ENCODE data around the gene WDFY3.
"Not testable (repeated sequence)": the region's sequence is repeated elsewhere in the genome, so short reads cannot be mapped to it uniquely, and the experiment has no call there.

The WDFY3 gene

GRCh38 chr4:84870398-84871163 is 95.9 kb downstream of the WDFY3 start:
- DNase-seq (ENCODE audit: extremely low read depth in 1 of 2, low read depth in 1 of 2) = no peak

GRCh38 chr4:84866295-84866694 is 100.2 kb downstream of the WDFY3 start:
- no peak for DNase-seq (ENCODE audit: extremely low read depth in 1 of 2, low read depth in 1 of 2)

GRCh38 chr4:84865600-84865999 is 100.9 kb downstream of the WDFY3 start:
- no peak for DNase-seq (ENCODE audit: extremely low read depth in 1 of 2, low read depth in 1 of 2)

GRCh38 chr4:84862064-84862463 is 104.4 kb downstream of the WDFY3 start:
- DNase-seq (ENCODE audit: extremely low read depth in 1 of 2, low read depth in 1 of 2) = no peak

- DNase-seq (ENCODE audit: extremely low read depth in 1 of 2, low read depth in 1 of 2) = no peak
These were observed 109.2 kb downstream of the WDFY3 start for GRCh38 chr4:84857296-84857695.

GRCh38 chr4:84856468-84857049 is 109.9 kb downstream of the WDFY3 start:
- DNase-seq (ENCODE audit: extremely low read depth in 1 of 2, low read depth in 1 of 2) = no peak

- no peak for DNase-seq (ENCODE audit: extremely low read depth in 1 of 2, low read depth in 1 of 2)
These were observed 110.7 kb downstream of the WDFY3 start for GRCh38 chr4:84855774-84856173.

- DNase-seq (ENCODE audit: extremely low read depth in 1 of 2, low read depth in 1 of 2) = no peak
These were observed 114.4 kb downstream of the WDFY3 start for GRCh38 chr4:84852081-84852480.

- no peak for DNase-seq (ENCODE audit: extremely low read depth in 1 of 2, low read depth in 1 of 2)
These were observed 117.3 kb downstream of the WDFY3 start for GRCh38 chr4:84849051-84849640.

- DNase-seq (ENCODE audit: extremely low read depth in 1 of 2, low read depth in 1 of 2) = no peak
These were observed 118.1 kb downstream of the WDFY3 start for GRCh38 chr4:84848432-84848831.

GRCh38 chr4:84847978-84848377 is 118.5 kb downstream of the WDFY3 start:
- DNase-seq (ENCODE audit: extremely low read depth in 1 of 2, low read depth in 1 of 2) = no peak

- DNase-seq (ENCODE audit: extremely low read depth in 1 of 2, low read depth in 1 of 2) = no peak
These were observed 119.5 kb downstream of the WDFY3 start for GRCh38 chr4:84846985-84847384.

- DNase-seq (ENCODE audit: extremely low read depth in 1 of 2, low read depth in 1 of 2) = no peak
These were observed 125.1 kb downstream of the WDFY3 start for GRCh38 chr4:84841435-84841834.

- DNase-seq (ENCODE audit: extremely low read depth in 1 of 2, low read depth in 1 of 2) = no peak
These were observed 128.7 kb downstream of the WDFY3 start for GRCh38 chr4:84837751-84838150.

GRCh38 chr4:84829633-84830032 is 136.9 kb downstream of the WDFY3 start:
- DNase-seq (ENCODE audit: extremely low read depth in 1 of 2, low read depth in 1 of 2) = not testable (repeated sequence)

GRCh38 chr4:84826681-84827080 is 139.8 kb downstream of the WDFY3 start:
- no peak for DNase-seq (ENCODE audit: extremely low read depth in 1 of 2, low read depth in 1 of 2)

GRCh38 chr4:84825701-84826341 is 140.7 kb downstream of the WDFY3 start:
- DNase-seq (ENCODE audit: extremely low read depth in 1 of 2, low read depth in 1 of 2) = no peak

GRCh38 chr4:84821064-84821463 is 145.4 kb downstream of the WDFY3 start:
- no peak for DNase-seq (ENCODE audit: extremely low read depth in 1 of 2, low read depth in 1 of 2)

- DNase-seq (ENCODE audit: extremely low read depth in 1 of 2, low read depth in 1 of 2) = no peak
These were observed 152.3 kb downstream of the WDFY3 start for GRCh38 chr4:84814094-84814750.

GRCh38 chr4:84809946-84810345 is 156.5 kb downstream of the WDFY3 start:
- DNase-seq (ENCODE audit: extremely low read depth in 1 of 2, low read depth in 1 of 2) = no peak

- no peak for DNase-seq (ENCODE audit: extremely low read depth in 1 of 2, low read depth in 1 of 2)
These were observed 158.2 kb downstream of the WDFY3 start for GRCh38 chr4:84808332-84808731.

All from activated CD8-positive, alpha-beta memory T cell treated with anti-CD3 and anti-CD28 coated beads for 1 hour (primary cell).